Mesenteric fat pad (tissue), 1 donor: ENCODE results near the gene RET. TPM values are rescaled to one million over a fixed set of nuclear protein-coding genes. Genes with fewer than 3 reads are reported as not detected.

Source experiments
- DNase-seq: peaks from one replicate; pipeline ENCODE4 v3.0.0-alpha.2; 2020; ENCODE audit warnings: low spot score
- total RNA-seq: library from RNA; stranded (reverse); fragmentation: NEBNext Ultra II Directional; extraction: Animal tissue kit (Norgen Biotek cat#: 25700); gene quantifications from one replicate; pipeline ENCODE4 v1.2.1, GENCODE V29; 2021
- donor health status: DM: yes; HTN: yes; CAD: no.

Gene RET
- total RNA-seq, 1 donor from 2014 or later: 0.64 TPM

DNA sequence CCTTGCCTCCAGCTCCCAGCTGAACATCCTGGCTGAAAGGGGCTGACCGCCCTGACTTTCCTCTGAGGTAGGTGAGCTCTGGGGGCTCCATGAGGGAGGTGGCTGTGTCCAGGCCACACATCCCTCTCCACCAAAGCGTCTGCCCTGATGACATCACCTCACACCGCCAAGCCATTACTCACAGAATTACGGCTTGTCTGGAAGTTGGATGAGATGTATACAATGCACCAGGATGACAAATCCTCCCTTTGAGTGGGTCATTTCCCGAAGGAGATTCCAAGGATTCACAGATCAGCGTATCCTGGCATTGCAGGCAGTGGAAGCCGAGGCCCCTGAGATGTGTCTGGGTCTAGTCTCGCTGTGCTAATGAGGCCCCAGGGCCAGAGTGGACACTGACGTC lies 15.1 kb upstream of the RET start:
- no peak for DNase-seq

DNA sequence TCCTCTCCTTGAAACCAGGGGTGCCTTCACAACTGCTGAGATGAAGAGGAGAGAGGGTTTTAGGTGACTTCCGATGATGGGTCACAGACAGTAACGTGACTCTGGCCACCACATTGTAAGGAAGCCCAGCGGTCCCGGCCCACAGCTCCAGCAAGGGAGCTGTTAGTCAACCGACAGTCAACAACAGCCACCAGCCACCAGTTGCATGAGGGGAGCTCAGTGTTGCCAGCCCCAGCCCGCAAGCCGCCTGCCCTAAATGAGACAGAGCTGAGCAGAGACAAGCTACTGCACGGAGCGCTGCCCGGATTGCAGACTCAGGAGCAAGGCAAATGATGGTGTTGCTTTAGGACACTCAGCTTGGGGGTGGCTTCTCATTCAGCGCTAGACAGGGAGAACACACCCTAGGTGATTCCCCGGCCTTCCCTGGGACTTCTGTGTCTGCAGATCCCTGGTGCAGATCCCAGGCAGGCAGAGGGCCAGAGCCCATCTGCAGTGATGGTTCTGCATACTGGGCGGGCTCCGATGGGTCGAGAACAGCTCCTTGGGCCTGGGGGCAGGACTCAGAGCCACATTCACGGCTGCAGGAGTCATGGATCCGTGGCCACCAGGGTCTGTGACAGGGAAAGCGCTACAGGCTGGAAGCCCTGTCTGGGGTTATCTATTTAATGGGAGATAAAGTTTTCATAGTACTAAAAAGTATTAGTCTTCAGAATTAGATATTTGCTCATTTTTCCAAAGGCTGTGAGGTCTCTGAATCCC lies 14.3 kb upstream of the RET start:
- no peak for DNase-seq

DNA sequence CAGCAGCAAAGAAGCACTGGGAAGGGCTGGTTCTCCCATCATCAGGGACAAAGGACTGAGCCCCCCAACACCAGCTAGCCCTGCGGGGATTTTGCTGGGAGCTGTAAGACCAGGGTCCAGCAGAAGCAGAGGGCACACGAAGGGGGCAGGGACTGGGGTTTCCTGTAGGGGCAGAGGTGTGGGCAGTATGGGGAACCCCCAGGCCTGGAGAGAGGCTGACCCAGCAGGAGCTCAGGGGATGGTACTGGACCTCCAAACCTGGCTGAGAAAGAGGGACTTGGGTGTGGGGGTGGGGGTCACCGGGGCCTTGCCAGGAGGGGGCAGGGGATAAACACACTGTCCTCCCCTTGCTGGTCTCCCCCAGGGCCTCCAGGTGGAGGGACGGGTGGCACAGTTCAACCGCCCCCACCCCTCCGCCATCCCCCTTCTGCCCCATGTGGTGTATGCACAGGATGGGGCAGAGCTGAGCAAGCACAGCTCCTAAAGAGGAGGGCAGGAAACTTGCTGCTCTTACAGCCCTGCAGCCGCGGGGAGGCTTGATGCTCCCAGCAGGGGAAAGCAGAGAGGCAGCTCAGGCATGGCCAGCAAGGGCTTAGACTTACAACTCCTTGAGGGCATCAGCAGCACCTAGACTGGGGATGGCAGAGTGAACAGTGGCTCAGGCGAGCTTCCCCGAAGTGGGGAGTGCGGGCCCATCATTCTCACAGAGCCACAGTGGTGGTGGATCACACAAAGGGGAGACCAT lies 12.4 kb upstream of the RET start:
- no peak for DNase-seq

DNA sequence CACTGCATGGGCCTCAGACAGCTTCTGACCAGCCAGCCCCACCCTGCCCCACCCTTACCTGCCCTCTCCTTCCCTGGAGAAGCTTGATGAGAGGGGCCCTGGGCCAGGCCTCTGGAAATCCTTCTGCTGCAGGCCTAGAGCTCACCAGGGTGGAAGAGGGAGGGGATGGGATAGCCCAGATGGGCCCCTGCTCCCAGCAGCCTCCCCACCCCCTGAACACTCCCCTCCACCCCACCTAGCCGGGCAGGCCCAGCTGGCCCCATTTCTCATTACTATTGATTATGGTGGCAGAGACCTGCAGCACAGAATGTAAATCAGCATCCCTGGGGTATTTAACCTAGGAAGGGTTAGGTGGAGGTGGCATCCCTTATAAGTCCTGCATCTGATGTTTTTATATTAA lies 11.6 kb upstream of the RET start:
- DNase-seq: no peak

DNA sequence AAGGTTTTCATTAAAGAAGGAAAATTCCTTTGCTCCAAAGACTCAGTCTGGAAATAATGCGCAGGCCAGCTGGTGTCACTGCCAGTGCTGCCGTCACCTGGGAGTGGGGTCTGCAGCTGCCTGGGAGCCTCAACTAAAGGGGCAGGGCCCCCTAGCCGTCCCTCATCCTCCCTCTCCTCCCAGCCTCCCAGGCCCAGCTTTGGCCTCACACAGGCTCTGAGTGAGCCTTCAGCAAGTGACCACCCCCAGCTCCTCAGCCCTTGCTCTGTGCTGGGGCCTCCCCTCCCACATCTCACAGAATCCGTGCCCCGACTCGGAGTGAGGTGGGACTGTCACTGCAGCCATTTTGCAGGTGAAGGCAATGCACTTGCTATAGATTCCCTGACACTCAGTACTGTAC lies 11.1 kb upstream of the RET start:
- DNase-seq: no peak

DNA sequence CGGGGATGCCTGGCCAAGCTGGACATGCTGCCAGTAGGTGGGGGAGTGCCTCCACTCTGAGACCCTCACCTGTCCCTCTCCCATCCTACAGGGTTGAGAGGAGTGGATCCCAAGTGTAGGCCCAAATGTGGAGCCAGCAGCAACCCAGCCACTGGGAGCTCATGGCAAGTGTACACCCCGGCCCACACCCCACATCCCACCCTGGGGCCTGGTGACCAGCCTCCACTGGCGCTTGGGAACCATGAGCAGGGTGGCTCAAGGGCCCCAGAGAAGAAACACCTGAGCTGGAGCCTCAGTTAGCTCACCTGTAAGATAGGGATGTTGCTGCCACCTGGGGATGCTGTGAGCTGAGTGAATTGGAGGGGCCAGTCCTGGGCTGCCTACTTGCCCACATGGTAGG lies 10.4 kb upstream of the RET start:
- DNase-seq: no peak

DNA sequence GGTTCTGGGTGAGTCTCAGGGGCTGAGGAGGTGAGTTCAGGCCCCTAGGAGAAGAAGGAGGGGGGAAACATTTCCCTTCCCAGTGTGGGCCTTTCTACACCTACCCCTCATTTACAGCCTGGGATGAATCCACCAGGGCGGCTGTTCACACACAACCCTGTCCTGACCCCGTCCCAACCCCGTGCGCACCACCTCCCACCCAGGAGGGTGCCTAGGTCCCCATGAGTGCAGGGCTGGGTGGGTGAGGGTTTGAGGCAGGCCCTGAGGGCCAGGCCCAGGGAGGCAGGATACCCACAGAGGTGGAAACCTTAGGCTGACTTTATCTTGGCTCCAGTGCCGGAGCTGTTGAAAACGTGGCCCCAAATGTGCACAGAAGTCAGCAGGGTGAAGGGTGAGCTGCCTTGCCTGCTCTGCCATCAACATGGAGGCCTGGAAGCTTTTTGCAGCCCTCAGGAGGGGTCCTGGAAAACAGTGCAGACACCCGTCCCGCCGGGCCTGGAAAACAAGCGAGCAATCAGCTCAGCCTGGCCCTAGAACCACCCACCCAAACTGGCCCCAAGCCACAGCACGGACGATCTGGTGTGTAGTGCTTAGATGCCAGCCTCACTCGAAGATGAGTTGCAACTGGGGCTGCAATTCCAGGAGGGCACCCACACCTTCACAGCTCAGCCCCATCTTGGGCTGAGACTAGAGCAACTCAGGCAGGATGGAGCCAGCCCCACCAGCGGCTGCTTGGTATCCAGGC lies 9.3 kb upstream of the RET start:
- DNase-seq: no peak

DNA sequence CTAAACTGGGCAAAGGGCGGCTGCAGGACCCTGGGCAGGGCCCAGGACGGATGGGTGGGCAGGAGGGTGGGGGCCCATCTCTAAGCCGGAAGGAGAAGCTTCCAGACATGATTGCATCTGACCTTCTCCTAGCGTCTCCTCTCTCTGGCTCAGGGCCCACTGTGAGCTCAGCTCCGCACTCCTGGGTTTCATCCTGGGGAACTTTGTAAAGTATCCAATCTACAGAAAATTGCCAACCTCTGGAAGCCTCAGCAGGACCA lies 8.8 kb upstream of the RET start:
- no peak for DNase-seq

DNA sequence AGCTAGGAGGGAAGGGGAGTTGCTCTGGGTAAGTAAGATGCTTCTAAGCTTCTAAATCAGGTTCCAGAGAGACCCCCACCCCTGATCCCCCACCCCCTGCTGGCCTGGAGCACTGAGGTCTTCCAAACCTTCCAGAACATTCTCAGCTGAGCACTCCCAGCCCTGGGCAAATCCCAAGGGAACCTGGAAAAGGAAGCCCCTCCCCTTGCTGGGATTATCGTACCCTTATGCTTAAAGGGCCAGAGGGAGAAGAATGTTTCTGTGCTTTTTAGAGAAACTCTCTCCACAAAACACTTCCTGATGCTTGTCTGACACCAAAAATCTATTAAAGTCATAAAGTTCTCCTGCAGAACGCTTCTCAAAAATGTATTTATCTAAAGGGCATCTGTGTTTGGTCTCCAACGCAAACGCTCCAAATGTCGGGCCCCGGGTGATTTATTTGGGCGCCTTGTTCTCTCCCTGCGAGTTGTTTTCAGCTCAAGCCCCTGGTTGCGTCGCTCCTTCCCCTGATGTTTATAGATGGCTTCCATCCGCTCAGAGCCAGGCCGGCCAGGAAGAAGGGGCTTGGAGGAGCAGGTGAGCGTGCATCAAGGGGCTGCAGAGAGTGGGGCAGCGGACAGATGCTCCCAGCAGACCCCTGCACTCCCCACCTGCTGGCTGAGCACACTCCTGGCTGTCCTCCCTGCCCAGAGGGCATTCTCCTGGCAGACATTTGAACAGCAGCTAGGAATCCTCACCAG lies 8.2 kb upstream of the RET start:
- no peak for DNase-seq

DNA sequence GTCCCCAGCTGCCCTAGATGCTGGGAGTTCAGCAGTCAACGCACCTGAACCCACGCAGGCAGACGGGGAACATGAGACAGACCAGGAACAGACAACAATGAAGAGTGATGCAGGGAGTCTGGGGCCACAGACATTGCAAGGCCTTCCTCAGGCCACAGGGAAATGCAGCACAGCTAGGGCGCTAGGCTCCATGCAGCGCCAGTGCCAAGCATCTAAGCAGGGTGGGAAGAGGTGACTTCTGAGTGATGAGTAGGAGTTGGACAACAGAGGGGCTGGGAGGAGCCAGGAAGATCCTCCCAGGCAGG lies 7.7 kb upstream of the RET start:
- no peak for DNase-seq

DNA sequence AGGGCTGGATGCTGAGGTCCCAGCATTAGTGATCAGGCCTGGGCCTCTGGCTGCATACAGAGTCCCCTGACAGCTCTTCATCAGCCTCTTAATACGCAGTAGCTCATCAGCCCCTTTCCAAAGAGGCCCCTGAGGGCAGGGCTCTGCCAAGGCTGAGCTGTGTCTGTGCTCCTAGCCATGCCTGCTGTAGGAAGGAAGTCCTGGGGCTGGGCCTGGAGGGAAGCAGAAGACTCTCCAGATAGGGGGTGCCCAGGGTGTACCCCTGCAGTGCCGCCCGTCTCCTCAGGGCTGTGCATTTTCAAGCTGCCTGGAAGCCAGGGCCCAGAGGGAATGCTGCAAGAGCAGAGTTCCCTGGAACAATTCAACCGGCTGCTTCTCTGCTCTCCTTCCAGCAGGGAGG lies 7.3 kb upstream of the RET start:
- no peak for DNase-seq

DNA sequence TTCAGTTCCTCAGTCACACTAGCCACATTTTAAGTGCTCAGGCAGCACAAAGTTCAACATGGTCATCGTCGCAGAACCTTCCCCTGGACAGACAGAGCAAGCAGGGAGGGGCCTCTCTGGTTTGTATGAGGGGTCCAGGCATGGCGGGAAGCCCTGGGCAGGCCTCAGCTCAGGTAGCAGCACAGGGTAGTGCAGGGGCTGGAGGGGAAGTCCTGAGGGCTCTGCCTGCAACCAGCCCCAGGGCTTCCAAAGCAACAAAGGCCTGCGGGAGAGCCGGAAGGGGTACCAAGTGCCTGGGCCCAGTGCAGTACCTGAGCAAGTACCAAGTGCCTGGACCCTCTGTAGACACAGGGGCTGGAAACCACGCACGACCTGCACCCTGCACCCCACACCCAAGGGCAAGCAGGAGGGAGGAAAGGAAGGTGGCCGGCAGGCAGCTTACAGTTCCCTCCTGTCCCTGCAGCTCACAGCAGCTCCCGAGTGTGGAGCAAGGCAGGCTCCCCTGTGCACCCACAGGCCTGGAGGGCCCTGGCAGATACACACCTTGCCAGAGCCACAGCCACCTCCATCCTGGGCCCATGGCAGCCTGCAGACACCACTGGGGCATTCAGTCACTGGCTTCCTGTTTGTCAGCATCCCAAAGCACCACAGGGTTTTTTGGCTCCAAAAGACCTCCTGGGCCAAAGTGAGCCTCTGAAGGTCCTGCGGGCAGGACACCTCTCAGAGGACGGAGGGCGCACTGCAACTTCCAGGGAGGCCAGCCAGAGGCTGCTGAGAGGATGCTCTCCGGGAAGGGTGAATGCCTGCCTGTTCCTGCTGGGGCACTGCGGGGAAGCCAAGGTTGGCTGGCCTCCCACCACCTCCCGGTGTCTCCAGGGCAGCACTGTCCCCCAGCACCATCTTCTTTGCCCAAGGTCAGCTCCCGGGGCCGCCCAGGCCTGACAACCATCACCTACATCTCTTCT lies 6.5 kb upstream of the RET start:
- DNase-seq: no peak

DNA sequence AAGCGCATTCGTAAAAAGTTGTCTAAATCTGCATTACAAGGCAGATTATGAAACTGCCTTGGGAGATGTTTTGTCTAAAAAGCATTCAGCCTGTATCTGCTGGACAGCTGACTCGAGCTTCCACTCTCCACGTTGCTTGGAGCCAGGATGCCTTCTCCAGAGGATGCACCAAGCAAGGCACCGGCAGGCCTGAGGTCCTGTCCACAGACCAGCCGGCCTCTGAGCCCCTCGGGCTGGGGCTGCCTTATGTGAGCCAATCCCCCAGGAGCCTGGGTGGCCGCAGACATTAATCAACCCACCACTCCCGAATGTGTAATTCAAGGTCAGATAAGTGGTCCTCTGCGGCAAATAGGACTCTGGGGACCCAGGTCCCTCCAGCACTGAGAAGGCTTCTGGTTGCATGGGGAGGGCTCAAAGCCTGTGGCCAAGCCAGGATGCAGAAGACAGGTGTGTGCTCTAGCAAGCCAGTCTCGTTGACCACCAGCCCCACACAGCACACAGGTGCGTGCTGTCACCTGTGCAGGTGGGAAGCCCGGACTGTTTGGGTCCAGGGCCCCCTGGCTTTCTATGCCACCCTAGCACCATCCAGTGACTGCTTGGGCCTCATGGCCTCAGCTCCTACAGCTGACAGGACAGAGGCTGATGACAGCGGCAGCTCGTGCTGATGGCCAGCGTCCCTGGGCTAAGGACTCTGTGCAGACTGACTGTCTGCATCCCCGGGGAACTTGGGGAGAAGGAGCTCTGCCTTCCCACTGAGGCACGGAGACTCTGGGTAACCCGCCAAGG lies 4.8 kb upstream of the RET start:
- DNase-seq: no peak

DNA sequence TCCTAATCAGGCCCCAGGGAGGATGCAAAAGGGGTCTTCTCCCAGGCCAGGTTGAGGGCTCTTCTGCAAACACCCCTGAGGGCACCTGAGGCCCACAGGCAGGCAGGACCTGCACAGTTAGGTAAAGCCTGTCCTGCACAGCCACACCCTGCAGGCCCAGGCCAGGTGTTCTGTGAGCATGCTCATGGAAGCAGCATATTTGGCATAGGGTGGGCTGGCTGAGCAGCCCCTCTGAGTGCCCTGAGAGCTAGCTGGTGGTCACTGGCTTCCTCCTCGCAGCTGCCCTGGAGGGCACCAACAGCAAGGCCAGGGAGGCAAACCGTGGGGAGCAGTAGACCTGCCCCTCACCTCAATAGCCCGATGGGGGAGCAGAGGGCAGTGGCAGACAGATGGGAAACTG lies 3.7 kb upstream of the RET start:
- DNase-seq: no peak

DNA sequence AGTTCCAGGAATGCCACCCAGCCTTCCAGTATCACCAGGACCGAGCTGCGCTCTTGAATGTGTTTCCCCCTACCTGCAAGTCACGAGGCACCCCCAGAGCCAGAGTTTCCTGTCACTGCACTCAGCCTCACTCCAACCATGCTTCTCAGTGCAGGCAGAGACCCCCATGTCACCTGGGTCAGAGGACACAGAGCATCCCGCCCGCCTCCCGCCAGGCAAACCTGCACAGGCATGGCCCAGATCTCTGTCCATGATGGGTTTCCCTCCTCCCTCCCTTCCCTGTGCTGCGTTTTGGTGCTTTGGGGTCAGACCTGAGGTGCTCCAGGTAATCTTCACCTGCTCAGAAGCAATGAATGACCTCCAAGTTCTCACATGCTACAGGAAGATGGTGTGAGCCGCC lies 3.1 kb upstream of the RET start:
- no peak for DNase-seq

DNA sequence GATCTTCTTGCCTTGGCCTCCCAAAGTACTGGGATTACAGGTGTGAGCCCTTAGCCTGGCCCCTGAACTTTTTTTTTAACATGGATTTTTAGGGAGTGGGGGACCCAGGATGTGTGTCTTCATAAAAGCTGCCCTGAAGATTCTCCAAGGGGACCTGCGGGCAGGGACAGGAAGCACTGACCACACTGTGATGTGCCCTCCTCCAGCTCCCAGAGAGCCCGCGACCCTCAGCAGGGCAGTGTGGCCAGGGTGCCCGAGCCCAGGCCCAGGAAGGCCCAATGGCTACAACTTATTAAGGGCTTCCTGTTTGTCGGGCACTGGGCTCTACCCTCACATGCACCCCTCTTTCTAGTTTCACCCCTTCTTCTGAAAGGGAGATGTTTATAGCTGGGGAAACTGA lies 2.5 kb upstream of the RET start:
- no peak for DNase-seq

DNA sequence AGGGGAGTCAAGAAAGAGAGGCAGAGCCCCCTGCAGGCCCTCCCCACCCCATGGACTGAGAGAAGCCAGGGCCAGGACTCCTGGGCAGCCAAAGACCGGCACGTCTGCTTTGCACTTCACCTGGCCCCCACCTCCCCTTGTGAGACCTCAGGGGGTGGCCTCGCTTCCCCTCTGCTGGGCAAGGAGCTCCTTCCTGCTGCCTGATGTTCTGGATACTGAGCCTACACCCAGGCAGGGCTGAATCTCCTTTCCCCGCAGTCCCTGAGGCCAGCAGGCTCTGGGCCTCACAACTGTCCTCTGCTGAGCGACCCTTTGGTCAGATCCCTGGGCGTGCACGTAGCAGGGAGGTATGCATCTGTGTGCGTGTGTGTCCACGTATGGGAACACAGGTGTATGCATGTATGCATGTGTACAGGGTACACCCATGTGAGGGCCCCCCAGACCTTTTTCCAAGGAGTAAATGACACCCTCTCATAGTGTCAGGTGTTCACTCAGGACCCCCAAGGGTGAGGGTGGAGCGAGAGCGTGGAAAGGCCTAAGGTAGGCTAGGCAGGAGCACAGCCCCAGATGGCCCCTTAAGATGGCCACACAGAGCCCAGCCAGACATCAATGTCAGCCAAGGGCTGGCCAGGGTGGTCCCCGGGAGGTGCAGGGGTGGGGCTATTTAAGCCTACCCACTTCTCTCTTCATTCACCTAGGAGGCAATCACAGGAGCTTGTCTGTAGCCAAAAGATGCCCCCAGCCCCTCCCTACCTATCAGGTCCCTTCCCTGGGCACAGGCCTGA lies 1.9 kb upstream of the RET start:
- DNase-seq: no peak

DNA sequence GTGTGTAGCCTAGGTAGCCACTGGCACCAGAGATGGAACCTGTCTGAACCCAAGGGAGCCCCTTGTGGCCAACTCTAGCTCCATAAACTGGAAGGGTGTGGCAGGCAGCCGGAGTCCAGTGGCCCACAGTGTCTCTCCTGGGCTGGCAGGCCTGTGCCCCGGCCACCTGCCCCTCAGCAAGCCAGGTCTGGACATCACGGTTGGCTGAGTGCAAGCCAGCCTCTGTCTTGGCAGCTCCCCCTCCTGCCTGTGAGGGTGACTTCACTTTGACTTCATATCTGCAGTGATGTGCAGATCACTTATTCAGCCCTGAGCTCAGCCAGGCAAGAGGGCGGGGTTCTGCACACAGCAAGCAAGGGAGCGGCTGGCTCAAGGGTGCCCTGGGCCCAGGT lies 1.3 kb upstream of the RET start:
- DNase-seq: no peak

DNA sequence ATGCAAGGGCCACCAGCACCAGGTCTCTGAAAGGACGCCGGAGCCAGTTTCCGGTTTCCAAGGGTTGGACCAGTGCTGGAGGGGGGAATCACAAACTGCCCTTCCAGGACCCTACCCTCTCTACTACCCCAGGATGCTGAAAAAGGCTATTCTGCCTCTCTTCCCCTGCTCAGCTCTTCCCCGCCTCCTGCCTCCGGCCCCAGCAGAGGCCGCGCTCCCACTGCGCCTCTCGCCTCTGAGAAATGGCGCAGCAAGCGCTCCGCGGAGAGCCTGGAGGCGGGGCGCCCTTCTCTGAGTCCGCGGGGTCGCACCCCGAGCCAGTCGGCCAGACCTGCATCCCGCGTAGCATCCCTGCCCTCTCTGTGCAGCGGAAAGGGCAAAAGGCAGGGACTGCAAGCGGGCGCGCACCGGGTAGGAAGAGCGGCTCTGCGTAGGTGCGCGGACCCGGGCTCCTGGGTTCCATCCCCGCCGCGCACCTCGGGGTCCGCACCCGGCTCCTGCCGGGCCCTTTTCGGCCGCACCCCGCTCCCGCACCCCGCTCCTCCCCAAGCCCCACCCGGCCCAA lies 476 bp upstream of the RET start:
- no peak for DNase-seq
